Thoracic aorta (tissue), 2 donors: ENCODE measurements around the gene INPP4B. TPM values are rescaled to one million over a fixed set of nuclear protein-coding genes. Genes with fewer than 3 reads are reported as not detected.
A peak's percentile ranks its signal among the peaks of the same experiment; 100 is the strongest.

Source experiments
- ATAC-seq: fragments of 150-250 bp; one replicate; pipeline ENCODE4 v1.8.0; 2017; ENCODE audit warnings: low read depth; ENCODE audit not compliant: insufficient number of reproducible peaks, low FRiP score
- DNase-seq: peaks from one replicate; pipeline ENCODE4 v3.0.0-alpha.2; 2020; ENCODE audit warnings: low spot score
- H3K27ac ChIP-seq, 2 donors: fragments of 200-600 bp; sonication (generic); 1 replicate in 1 of 2; 2 replicates in 1 of 2; pipeline ENCODE4 v1.5.1; 2016; ENCODE audit warnings: mild to moderate bottlenecking in 2 of 2, moderate library complexity in 2 of 2
- H3K27me3 ChIP-seq: fragments of 200-600 bp; sonication (generic); replicated peaks from 2 replicates; pipeline ENCODE4 v1.6.0; 2016; ENCODE audit warnings: mild to moderate bottlenecking; ENCODE audit not compliant: insufficient read depth
- H3K36me3 ChIP-seq: fragments of 200-600 bp; sonication (generic); one replicate; pipeline ENCODE4 v1.5.1; 2016
- H3K4me1 ChIP-seq, 2 donors: fragments of 200-600 bp; sonication (generic); 1 replicate in 1 of 2; 2 replicates in 1 of 2; pipeline versions ENCODE4 v1.5.1 to v1.6.0; 2016; ENCODE audit warnings: low read depth in 2 of 2, mild to moderate bottlenecking in 1 of 2; ENCODE audit not compliant: control insufficient read depth in 1 of 2
- H3K4me3 ChIP-seq: fragments of 200-600 bp; sonication (generic); 2 replicates; pipeline ENCODE4 v1.5.1; 2016; ENCODE audit warnings: mild to moderate bottlenecking
- H3K9me3 ChIP-seq: fragments of 200-600 bp; sonication (generic); 2 replicates; pipeline ENCODE4 v1.5.1; 2016
- CTCF ChIP-seq: fragments of 200-600 bp; sonication (generic); IDR thresholded peaks from one replicate; pipeline ENCODE4 v1.5.1; 2019; ENCODE audit warnings: antibody characterized with exemption
- total RNA-seq, 2 donors: library from RNA; depleted of rRNA; stranded (reverse); fragments of >200 nt; gene quantifications; one replicate each; pipeline versions ENCODE4 v1.1.0 to v1.2.3, GENCODE V29; 2016

The INPP4B gene
- total RNA-seq, 2 donors from 2014 or later, result 21.1 to 30.4 TPM

GRCh38 chr4:142311916-142312315, 534.2 kb downstream of the INPP4B start:
- Histone ChIP-seq H3K4me1 (peaks cover 0 to 18% of the 10 kb centered on the region in 2 donors), H3K9me3 (no peaks in the 10 kb centered on the region), H3K36me3 (no peaks in the 10 kb centered on the region), H3K27ac (no peak overlapping the region), H3K27me3 (no peaks in the 10 kb centered on the region), H3K4me3 (no peak overlapping the region)
- no peak for DNase-seq
- no peak for ATAC-seq
- TF ChIP-seq CTCF, result no peak

GRCh38 chr4:142309772-142310171, 536.3 kb downstream of the INPP4B start:
- ATAC-seq, result no peak
- no peaks in the 10 kb centered on the region for H3K9me3 ChIP-seq
- no peaks in the 10 kb centered on the region for H3K36me3 ChIP-seq
- H3K27me3 ChIP-seq, result no peaks in the 10 kb centered on the region
- TF ChIP-seq CTCF, result no peak
- H3K4me3 ChIP-seq, result no peak overlapping the region
- peaks cover 7 to 28% of the 10 kb centered on the region in 2 donors for H3K4me1 ChIP-seq
- no peak for DNase-seq
- no peak overlapping the region for H3K27ac ChIP-seq

GRCh38 chr4:142307857-142308256, 538.2 kb downstream of the INPP4B start:
- Histone ChIP-seq H3K9me3 (no peaks in the 10 kb centered on the region), H3K36me3 (no peaks in the 10 kb centered on the region), H3K27me3 (no peaks in the 10 kb centered on the region), H3K4me3 (no peak overlapping the region), H3K27ac (peak overlapping the region in 1 of 2 donors; percentile 14), H3K4me1 (peaks cover 11 to 28% of the 10 kb centered on the region in 2 donors)
- DNase-seq (no peak), ATAC-seq (no peak)
- no peak for TF ChIP-seq CTCF

- H3K4me1 ChIP-seq, result peaks cover 0 to 1% of the 10 kb centered on the region in 2 donors
- H3K27me3 ChIP-seq, result no peaks in the 10 kb centered on the region
- H3K9me3 ChIP-seq, result no peaks in the 10 kb centered on the region
- no peak overlapping the region for H3K27ac ChIP-seq
- no peak for ATAC-seq
- no peaks in the 10 kb centered on the region for H3K36me3 ChIP-seq
- H3K4me3 ChIP-seq, result no peak overlapping the region
- TF ChIP-seq CTCF, result no peak
- DNase-seq, result no peak
Observed at GRCh38 chr4:142297313-142297712, 548.8 kb downstream of the INPP4B start.

GRCh38 chr4:142293536-142293935, 552.6 kb downstream of the INPP4B start:
- no peaks in the 10 kb centered on the region for H3K9me3 ChIP-seq
- no peak for DNase-seq
- peaks cover 0 to 7% of the 10 kb centered on the region in 2 donors for H3K4me1 ChIP-seq
- no peak for TF ChIP-seq CTCF
- H3K36me3 ChIP-seq, result no peaks in the 10 kb centered on the region
- H3K27ac ChIP-seq, result no peak overlapping the region
- no peak overlapping the region for H3K4me3 ChIP-seq
- no peak for ATAC-seq
- H3K27me3 ChIP-seq, result no peaks in the 10 kb centered on the region
